Kidney tubule cell (primary cell): ENCODE data around the gene KLHL9.
"Not testable (repeated sequence)": the region's sequence is repeated elsewhere in the genome, so short reads cannot be mapped to it uniquely, and the experiment has no call there.

Source experiments
- DNase-seq: peaks from one replicate; pipeline ENCODE4 v3.0.0-alpha.2; 2018; ENCODE audit warnings: low spot score

The KLHL9 gene, protein sequence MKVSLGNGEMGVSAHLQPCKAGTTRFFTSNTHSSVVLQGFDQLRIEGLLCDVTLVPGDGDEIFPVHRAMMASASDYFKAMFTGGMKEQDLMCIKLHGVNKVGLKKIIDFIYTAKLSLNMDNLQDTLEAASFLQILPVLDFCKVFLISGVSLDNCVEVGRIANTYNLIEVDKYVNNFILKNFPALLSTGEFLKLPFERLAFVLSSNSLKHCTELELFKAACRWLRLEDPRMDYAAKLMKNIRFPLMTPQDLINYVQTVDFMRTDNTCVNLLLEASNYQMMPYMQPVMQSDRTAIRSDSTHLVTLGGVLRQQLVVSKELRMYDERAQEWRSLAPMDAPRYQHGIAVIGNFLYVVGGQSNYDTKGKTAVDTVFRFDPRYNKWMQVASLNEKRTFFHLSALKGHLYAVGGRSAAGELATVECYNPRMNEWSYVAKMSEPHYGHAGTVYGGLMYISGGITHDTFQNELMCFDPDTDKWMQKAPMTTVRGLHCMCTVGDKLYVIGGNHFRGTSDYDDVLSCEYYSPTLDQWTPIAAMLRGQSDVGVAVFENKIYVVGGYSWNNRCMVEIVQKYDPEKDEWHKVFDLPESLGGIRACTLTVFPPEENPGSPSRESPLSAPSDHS

DNA sequence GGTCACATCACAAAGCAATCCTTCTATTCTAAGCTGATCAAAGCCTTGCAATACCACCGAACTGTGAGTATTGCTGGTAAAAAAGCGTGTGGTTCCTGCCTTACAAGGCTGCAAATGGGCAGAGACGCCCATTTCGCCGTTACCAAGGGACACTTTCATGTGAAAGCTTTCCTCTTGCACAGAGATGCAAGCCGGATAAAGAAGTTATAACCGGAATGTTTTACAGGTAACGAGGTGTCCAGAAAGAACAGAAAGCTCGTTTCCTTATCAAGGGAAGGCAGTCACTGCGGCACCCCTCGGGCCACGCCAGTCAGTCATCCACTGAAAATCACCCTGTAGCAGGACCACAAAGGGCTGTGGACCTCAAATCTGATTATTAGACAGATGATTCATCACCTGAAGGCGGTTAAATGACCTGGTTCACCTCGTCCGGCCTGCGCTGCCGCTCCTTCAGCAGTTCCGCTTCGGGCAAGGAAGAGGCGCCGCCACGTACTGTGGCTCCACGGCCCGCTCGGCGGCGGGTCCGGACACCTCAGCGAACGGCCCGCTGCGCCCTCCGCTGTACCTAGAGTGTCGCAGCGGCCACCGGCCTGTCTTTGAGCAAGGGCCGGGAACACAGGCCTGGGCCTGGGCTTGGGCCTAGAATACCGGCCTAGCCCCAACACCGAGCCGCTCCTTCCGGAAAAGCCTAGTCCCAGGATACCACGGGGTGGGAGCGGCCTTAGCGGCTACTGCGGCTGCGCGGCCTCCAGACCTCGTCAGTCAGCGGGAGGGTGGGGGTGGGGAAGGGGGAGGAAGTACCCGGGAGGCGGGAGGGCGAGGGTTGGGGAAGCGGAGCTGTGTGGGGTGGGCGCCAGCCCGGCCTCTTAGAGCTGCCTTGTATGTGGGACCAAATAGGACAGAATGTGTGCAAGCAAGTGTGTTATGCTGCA lies at the start of gene KLHL9:
TSS of gene KLHL9 (minus strand) at position 704 of the 932 bp plus-strand sequence. CDS start at position 159, 545 bp downstream.
- DNase-seq, result peak; percentile 93

DNA sequence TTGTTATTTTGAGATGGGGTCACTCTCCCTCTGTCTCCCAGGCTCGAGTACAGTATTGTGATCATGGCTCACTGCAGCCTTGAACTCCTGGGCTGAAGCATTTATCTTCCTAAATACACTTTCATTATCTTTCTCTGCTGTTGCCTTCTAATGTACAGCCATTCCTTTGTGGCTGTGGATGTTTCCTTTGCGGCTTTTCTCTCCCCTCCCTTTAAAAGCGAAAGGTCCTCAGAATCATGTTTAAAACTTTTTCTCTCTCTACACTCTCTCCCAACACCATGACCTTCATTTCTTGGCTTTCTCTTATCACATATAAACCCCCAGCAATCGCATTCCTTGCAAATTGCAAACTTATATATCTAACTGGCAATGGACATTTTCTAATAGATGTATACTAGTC lies 48.4 kb upstream of the KLHL9 start:
- no peak for DNase-seq

DNA sequence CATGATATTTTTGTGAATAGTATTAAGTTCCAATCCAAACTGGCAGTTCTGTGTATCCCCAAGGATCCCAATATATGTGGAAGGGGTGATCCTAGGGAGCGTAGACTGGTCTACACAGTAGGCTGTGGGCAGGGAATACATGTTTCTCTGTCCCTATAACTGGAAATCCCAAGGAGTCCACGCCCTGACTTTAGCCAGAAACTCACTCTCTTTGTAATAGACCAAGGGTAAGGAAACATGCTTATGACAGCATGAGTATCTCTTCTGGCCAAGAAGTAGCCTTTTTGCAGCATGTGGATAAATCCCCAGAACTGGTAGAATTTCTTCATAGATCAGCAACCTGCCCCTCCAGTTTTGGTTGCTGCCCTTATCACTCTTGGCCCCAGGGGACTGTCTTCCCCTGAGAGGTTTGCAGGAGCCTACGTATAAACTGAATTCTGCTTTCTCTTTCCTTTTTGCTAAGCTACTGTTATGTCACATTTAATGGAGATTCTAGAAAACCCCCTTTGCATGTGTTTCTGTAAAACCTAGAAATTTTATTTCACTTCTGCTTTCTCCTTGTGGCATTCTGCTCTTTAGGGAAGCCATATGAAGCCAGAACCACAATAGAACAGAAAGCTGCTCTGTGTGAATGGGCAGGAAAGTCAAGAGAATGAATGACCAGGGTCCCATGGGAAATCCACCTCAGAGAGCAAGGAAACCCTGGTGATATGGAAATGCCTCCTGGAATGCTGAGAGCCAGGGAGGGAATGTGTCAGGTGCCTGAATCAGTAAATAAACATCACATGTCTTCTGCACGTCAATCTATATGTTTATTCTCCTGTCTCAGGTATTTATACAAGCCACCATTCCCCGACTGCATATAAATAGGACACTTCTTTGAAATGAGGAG lies 46.5 kb upstream of the KLHL9 start:
- DNase-seq, result peak; percentile 11

DNA sequence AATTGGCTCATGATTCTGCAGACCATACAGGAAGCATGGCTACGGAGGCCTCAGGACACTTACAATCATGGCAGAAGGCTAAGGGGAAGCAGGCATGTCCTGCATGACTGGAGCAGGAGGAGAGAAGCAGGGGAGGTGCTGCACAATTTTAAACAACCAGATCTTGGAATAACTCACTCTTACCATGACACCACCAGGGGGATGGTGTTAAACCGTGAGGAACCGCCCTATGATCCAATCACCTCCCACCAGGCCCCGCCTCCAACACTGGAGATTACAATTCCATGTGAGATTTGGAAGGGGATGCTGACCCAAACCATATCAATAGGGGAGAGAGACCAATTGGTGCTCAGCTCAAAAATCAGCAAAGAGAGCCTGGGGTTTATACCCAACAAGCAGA lies 36.3 kb upstream of the KLHL9 start:
- DNase-seq, result not testable (repeated sequence)

DNA sequence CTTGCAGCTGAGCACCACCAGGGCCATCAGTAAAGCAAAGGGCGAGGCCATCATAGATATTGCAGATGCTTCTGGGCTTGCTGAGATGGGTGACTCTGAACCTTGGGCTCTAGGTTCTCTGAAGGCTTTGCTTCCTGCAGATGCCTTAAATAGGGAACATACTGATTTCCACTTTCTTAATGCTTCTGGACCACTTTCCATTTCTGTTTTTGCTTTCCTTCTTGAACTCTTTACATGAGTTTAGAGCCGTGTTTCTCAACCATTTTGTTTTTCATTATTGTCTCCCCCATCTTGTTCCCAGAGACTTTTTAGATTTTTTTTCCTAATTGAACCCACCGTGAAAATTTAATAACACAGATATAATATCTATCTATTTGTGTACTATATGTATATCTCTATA lies 32.8 kb upstream of the KLHL9 start, which contains the start of gene IFNA13:
TSS of gene IFNA13 (minus strand) at position 101 of the 400 bp plus-strand sequence. CDS start at position 54, 47 bp downstream.
- no peak for DNase-seq

DNA sequence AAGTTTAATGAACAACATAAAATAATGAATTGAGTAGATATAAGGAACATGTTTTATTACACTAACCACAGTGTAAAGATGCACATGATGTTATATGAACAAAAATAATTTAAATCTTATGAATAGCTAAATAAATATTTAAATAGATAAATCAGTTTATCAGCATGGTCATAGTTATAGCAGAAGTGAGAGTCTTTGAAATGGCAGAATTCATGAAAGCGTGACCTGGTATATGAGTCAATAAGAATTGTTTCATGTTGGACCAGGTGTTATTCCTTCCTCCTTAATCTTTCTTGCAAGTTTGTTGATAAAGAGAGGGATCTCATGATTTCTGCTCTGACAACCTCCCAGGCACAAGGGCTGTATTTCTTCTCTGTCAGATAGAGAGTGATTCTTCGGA lies 32.0 kb upstream of the KLHL9 start:
- not testable (repeated sequence) for DNase-seq

DNA sequence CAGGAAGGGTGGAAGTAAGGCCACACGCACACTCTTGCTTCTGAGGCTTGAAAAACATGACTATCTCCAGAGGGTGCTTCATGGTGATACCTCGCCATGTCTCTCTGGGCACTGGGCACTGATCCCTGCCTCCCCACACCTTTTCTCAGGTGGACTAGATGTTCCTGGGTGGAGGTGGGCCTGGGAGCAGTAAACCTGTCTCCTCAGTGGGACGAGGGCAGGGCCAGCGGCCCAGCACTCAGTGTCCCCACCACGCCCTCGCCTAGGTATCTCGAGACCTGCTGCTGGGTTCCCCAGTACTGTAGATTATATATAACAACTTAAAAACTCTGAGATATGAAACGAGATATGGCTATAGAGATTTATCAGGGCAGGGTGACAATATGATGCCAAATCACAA lies 27.1 kb upstream of the KLHL9 start:
- no peak for DNase-seq

DNA sequence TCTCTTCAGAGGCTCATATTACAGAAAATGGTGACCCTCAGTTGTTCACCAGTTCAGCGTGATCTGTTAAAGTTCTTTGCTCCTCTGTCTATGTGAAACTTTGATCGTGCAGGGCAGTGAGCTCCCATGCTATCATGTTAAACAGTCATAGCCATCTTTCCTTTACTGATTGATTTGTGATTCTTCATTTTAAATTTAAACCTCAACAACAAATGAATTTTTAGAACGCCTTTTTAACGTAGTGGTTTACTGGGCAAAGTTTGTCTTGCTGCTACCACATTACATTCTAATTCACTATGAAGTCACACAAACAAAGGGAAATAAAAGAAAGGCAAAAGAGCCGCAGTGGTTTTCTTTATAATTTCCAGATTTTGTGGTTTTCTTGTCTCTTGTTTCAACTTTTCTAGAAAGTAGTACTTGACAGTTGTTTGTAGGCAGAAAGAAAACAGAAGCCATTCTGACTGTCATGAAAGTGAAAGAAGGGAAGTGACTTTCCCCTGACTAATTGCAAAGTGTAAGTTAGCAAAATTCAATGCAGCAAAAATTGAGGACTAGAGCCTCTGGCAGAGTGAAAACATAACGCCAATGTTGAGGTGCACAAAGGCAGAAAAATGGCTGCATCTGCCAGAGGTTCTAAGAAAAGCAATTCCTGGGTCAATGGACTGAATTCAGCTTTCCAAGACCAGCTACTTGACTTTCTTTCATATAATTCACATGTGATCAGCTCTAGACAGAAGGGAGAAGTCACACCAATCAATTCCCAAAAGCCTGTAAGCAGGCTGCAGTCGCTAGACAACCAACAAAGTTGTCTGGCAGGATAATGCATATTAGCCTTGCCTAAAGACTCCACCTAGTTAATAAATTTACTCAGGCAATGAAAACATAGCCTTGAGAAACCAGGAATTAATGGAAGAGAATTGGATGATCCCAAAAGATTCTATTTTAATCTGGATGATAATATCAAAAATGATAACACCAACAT lies 22.6 kb upstream of the KLHL9 start:
- DNase-seq, result no peak

DNA sequence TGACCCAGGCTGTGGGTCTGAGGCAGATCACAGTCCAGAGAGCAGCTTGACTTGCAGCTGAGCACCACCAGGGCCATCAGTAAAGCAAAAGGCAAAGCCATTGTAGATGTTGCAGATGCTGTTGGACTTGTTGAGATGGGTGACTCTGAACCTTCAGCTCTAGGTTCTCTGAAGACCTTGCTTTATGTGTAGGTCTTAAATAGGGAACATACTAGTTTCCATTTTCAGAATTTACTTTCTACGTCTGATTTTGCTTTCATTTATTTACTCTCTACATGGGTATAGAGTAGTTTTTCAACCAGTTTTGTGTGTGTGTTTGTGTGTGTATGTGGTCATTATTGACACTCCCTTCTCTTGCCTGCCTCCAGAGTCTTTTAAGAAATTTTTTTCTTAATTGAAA lies 15.6 kb upstream of the KLHL9 start, which contains the start of gene IFNA6:
TSS of gene IFNA6 (minus strand) at position 101 of the 400 bp plus-strand sequence. CDS start at position 101, 0 bp downstream.
- no peak for DNase-seq

DNA sequence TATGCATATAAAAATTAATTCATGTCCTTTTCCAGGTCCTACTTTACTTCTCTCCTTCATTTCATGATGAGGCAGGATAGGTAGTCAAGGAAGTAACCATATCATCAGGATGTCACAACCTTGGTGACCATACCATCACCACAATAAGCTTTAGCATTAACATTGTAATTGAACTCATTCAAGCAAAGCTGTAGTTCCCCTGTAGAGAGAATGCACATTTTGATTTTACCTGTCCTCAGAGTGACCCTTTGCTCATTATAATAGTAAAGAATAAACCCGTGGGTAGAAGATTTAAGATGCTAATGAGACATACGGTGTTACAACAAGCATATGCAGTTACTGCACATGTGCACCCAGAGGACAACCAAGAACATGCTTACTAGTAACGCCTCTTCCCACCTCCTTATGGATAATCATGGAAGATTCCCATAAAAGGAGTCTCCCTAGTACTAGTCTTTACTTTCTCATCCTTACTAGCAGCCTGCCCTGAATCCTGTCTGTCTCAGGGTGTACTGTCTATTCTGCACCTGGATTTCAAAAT lies 13.3 kb upstream of the KLHL9 start:
- DNase-seq, result no peak

DNA sequence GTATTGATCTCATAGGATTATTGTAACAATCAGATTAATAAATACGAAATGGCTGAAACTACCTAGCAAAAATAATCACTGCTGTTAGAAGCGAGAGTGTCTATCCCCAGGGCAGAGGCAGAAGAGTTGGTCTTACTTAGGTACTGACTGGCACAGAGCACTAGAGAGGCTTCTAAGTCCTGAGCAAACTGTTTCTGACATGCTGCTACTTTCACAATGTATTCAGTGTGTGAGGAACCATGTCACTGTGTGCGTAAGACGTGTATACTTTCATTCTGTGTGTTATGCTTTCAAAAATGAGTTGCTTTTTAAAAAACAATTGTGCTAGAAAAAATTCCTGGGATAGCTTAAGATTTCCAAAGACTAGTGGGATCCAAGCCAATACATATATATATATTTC lies 5.5 kb upstream of the KLHL9 start:
- no peak for DNase-seq

DNA sequence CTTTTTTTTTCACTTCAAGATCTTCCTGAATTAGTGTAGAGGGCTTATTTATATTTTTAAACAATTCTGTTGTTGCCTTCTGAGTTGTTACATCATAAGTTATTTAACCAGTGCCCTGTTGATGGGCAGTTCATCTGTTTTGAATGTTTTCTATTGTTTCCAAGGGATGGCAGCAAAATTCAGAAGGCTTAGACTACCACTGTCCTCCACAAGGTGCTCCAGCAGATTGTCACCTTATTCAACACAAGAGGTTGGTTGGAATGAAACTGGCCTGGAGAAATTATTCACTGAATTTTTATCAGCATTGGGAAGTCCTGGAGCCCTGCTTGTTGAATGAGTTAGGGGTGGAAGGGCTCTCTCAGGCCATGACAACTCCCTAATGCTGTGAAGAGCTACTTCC lies 1.3 kb upstream of the KLHL9 start:
- no peak for DNase-seq

DNA sequence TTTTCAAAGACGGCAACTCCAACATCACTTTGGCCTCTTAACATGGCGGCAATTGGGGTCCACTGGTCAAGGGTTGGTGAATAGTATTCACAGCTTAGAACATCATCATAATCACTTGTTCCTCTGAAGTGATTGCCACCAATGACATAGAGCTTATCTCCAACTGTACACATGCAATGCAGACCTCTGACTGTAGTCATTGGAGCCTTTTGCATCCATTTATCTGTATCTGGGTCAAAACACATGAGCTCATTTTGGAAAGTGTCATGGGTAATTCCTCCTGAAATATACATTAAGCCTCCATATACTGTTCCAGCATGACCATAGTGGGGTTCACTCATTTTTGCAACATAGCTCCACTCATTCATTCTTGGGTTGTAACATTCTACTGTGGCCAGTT lies 2.0 kb downstream of the KLHL9 start:
- DNase-seq, result no peak

DNA sequence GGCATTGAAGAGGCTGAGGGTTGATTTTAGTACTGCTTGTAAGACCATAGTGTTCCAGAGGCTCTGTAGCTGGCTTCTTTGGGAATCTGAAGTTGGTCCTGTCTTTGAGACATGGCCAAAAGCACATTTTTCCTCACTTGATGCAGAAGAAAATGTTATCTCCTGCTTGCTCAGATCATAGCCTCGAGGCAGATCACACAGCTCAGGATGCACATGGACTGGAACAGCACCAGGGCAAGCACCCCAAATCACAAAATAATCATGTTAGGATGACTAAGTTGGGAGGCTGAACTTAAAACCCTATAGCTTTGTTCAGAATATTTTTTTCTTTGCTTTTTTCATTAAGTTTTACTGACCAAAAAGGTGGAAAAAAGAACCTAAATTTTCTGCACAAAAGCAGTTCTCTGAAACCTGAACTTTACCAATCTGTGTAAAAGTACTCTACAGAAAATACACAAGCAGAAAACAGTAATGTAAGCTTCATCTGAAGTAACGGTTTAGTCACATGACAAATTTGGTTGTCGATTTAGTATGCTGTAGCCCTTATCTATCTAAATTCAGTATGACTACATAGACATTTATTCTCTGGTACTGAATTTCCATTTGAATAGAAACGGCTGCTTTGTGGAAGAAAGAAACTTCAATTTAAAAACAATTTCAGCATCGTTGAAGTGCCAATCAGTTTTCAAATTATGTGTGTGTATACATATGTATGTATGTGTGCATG lies 3.4 kb downstream of the KLHL9 start:
- no peak for DNase-seq

DNA sequence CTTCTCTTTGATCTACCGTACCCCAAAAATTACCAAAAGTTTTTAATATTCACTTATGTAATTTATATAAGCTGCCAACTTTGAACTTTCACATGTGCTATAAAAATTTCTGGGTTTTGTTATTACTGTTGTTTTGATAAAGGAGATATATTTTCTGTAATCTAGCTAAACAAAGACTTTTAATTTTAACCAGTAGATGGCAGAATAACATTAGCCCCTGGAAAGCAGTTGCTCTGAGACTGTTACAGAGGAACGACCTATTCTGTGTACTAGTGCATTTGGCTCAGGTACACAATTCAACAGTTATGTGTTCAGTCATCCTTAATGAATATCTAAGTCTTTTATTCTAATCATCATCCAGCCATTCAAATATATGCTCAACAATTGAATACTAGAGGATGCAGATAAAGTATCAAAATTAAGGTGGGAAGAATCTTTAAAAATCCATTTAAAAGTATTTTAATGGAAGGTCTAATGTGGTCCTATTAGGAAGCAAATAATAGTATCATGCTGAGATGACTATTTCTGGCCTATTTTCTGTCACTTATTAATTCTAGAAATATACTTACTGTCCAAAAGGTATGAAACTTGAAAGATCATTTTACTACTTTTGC lies 8.6 kb downstream of the KLHL9 start:
- DNase-seq, result peak; percentile 61

DNA sequence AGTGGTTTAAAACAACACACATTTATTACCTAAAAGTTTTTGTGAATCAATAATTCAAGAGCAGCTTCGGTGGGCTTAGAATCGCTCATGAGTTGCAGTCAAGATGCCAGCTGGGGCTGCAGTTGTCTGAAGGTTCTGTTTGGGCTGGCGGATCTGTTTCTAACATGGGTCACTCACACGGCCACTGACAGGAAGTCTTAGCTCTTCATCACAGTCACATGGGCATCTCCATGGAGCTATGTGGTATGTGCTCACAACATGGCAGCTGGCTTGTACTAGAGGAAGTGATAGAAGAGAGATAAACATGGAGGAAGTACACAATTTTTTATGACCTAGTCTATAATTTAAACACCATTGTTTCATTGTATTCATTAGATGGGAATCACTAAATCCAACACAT lies 11.2 kb downstream of the KLHL9 start:
- DNase-seq, result no peak

DNA sequence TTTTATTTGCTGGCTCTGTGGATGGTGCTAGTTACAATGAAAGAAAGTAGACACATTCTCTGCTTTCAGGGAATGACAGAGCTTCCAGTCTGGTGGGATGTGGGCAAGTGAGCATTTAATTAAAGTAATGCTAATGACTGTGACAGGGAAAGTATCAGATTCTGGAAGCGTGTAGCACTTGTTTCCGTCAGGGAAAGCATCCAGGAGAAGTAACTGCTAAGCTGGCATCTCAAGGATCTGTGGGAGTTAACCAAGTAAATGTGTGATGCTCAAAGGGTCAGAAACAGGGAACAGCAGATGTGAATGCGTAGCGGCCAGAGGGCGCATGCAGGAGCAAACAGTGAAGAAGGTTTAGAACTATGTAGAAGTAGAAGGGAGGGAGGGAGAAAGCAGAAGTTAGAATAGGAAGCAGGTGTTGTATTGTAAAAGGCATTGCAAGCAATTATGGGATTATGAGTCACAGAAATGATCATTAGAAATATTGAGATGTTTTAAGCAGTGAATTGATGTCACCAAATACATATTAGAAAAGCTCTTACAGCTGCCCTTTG lies 12.2 kb downstream of the KLHL9 start:
- no peak for DNase-seq

DNA sequence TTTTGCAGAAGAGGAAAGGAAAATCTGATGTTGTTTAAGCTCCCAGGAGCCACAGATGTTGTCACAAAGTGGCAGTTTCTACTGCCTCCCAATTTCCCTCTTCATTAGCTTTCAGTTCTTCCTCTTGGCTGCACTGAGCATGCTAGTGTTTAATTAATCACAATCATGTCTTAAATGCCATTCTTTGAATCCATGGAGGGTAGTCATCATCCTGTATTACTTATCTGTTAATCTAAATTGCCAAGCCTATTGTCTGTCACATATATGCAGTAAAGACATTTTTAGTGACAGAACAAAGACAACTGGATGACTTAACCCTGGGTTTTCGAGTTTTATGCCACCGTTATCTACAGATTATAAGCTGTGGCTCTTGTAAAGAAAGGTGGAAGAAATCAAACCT lies 14.7 kb downstream of the KLHL9 start:
- no peak for DNase-seq
